ENCODE data around the gene STIP1.
A peak's percentile ranks its signal among the peaks of the same experiment; 100 is the strongest.

The STIP1 gene

GRCh38 chr11:64176751-64177150 is 9.2 kb upstream of the STIP1 start:
- no peak for DNase-seq (ENCODE audit: extremely low read depth, insufficient read length)
- no peak for TF ChIP-seq CTCF (IDR thresholded peaks at IDR 0.05; ENCODE audit: insufficient read depth, low read length, poor library complexity, severe bottlenecking)
- H3K36me3 ChIP-seq (ENCODE audit: control insufficient read depth, insufficient read depth, low read length): no peaks in the 10 kb centered on the region
- H3K4me3 ChIP-seq (replicated peaks; ENCODE audit: low read depth, low read length): no peak overlapping the region
- no peaks in the 10 kb centered on the region for H3K27me3 ChIP-seq (replicated peaks; ENCODE audit: control insufficient read depth, insufficient read depth, low read length)

GRCh38 chr11:64178203-64178602 is 7.8 kb upstream of the STIP1 start:
- no peak for DNase-seq (ENCODE audit: extremely low read depth, insufficient read length)
- no peak for TF ChIP-seq CTCF (IDR thresholded peaks at IDR 0.05; ENCODE audit: insufficient read depth, low read length, poor library complexity, severe bottlenecking)
- Histone ChIP-seq H3K4me3 (replicated peaks; ENCODE audit: low read depth, low read length) (no peak overlapping the region), H3K27me3 (replicated peaks; ENCODE audit: control insufficient read depth, insufficient read depth, low read length) (no peaks in the 10 kb centered on the region), H3K36me3 (ENCODE audit: control insufficient read depth, insufficient read depth, low read length) (no peaks in the 10 kb centered on the region)

GRCh38 chr11:64178951-64179639 is 6.9 kb upstream of the STIP1 start:
- Histone ChIP-seq H3K4me3 (replicated peaks; ENCODE audit: low read depth, low read length) (no peak overlapping the region), H3K36me3 (ENCODE audit: control insufficient read depth, insufficient read depth, low read length) (no peaks in the 10 kb centered on the region), H3K27me3 (replicated peaks; ENCODE audit: control insufficient read depth, insufficient read depth, low read length) (no peaks in the 10 kb centered on the region)
- DNase-seq (ENCODE audit: extremely low read depth, insufficient read length): no peak
- no peak for TF ChIP-seq CTCF (IDR thresholded peaks at IDR 0.05; ENCODE audit: insufficient read depth, low read length, poor library complexity, severe bottlenecking)

GRCh38 chr11:64180891-64181290 is 5.1 kb upstream of the STIP1 start:
- no peak for DNase-seq (ENCODE audit: extremely low read depth, insufficient read length)
- Histone ChIP-seq H3K36me3 (ENCODE audit: control insufficient read depth, insufficient read depth, low read length) (no peaks in the 10 kb centered on the region), H3K27me3 (replicated peaks; ENCODE audit: control insufficient read depth, insufficient read depth, low read length) (no peaks in the 10 kb centered on the region), H3K4me3 (replicated peaks; ENCODE audit: low read depth, low read length) (no peak overlapping the region)
- TF ChIP-seq CTCF (IDR thresholded peaks at IDR 0.05; ENCODE audit: insufficient read depth, low read length, poor library complexity, severe bottlenecking): no peak

GRCh38 chr11:64181506-64182411 is 4.2 kb upstream of the STIP1 start:
- DNase-seq (ENCODE audit: extremely low read depth, insufficient read length): peak; percentile 61
- Histone ChIP-seq H3K4me3 (replicated peaks; ENCODE audit: low read depth, low read length) (no peak overlapping the region), H3K27me3 (replicated peaks; ENCODE audit: control insufficient read depth, insufficient read depth, low read length) (no peaks in the 10 kb centered on the region), H3K36me3 (ENCODE audit: control insufficient read depth, insufficient read depth, low read length) (no peaks in the 10 kb centered on the region)
- TF ChIP-seq CTCF (IDR thresholded peaks at IDR 0.05; ENCODE audit: insufficient read depth, low read length, poor library complexity, severe bottlenecking): no peak

All from GM06990 (cell line).